ENCODE results near the gene IMMP2L. TPM values are rescaled to one million over a fixed set of nuclear protein-coding genes. Genes with fewer than 3 reads are reported as not detected.

IMMP2L gene
- total RNA-seq, 2 experiments from 2014 or later: 17.4 to 30.2 TPM

DNA sequence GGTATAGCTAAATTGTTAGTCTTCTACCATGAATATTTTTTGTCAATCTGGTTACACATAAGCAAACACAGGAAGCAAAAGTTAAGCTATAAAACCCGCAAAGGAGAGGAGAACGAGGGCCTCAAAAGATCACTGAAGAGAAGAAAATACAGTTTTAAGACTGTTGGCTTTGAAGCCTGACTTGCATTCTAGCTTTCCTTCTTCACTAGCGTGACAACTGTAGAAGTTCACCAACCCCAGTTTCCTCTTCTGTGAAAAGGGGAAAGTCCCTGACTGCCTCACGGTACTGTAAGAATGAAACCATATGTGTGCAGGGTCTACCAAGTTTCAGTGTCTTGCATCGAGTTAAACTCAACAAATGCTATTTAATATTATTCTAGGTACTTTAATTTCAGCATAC, 478.9 kb downstream of the IMMP2L start:
- DNase-seq: peak; percentile 73
- Mint-ChIP-seq H3K9me3 (peaks cover 7% of the 10 kb centered on the region), H3K4me3 (peak overlapping the region; percentile 62), H3K36me3 (ENCODE audit: low read depth) (peaks cover 16% of the 10 kb centered on the region), H3K27ac (peak overlapping the region; percentile 97), H3K4me1 (ENCODE audit: low read depth) (peaks cover 77% of the 10 kb centered on the region), H3K27me3 (no peaks in the 10 kb centered on the region)
- ChIA-PET CTCF (interaction anchor here (0.8 to 2.0 kb wide), 10 partner anchors 9 to 479 kb away, joined by 3 to 9 read pairs (median 4); partner anchors contain the start of gene IMMP2L), POLR2A (interaction anchor here (0.6 to 2.9 kb wide), 10 partner anchors 9 to 72 kb away, joined by 3 to 27 read pairs (median 6); partner anchors contain the start of gene LRRN3)
- TF ChIP-seq, protein P1, sequence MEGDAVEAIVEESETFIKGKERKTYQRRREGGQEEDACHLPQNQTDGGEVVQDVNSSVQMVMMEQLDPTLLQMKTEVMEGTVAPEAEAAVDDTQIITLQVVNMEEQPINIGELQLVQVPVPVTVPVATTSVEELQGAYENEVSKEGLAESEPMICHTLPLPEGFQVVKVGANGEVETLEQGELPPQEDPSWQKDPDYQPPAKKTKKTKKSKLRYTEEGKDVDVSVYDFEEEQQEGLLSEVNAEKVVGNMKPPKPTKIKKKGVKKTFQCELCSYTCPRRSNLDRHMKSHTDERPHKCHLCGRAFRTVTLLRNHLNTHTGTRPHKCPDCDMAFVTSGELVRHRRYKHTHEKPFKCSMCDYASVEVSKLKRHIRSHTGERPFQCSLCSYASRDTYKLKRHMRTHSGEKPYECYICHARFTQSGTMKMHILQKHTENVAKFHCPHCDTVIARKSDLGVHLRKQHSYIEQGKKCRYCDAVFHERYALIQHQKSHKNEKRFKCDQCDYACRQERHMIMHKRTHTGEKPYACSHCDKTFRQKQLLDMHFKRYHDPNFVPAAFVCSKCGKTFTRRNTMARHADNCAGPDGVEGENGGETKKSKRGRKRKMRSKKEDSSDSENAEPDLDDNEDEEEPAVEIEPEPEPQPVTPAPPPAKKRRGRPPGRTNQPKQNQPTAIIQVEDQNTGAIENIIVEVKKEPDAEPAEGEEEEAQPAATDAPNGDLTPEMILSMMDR (IDR thresholded peaks at IDR 0.05): no peak
- ATAC-seq: peak; percentile 77
- intact Hi-C loops (cut with micrococcal nuclease): loop anchor here (2.0 to 10.0 kb wide), 2 partner anchors 59 to 189 kb away; no protein-coding TSS in a partner anchor

DNA sequence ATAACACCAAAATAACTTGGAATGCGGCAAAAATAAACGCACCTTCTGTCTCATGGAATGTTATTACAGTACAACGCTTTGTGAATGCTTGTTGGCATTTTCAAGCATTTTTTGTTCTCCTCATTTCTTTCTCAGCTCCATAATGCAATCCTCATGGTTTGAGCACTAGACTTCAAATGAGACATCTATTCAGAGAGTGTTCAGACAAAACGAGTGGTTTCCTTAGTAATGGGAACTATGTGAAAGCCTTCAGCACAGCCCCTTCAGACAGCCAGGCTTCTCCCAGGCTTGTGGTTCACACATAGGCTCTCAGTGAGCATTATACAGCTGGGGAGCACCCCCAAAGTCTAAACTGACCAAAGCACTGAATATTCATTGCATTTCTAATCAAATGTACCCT, 479.9 kb downstream of the IMMP2L start:
- ChIA-PET POLR2A (interaction anchor here (0.6 to 2.9 kb wide), 7 partner anchors 10 to 81 kb away, joined by 3 to 27 read pairs (median 6); partner anchors contain the start of gene LRRN3), CTCF (interaction anchor here (1.1 to 1.6 kb wide), 3 partner anchors 16 to 72 kb away, joined by 3 to 5 read pairs (median 4); no protein-coding TSS in a partner anchor)
- Mint-ChIP-seq H3K36me3 (ENCODE audit: low read depth) (peaks cover 13% of the 10 kb centered on the region), H3K4me3 (peak overlapping the region; percentile 62), H3K27ac (peak overlapping the region; percentile 96), H3K27me3 (no peaks in the 10 kb centered on the region), H3K9me3 (peaks cover 7% of the 10 kb centered on the region), H3K4me1 (ENCODE audit: low read depth) (peaks cover 76% of the 10 kb centered on the region)
- ATAC-seq (peak; percentile 20), DNase-seq (peak; percentile 53)
- intact Hi-C loops (cut with micrococcal nuclease): loop anchor here (2.0 to 10.0 kb wide), 2 partner anchors 58 to 188 kb away; no protein-coding TSS in a partner anchor
- TF ChIP-seq, protein P1 (IDR thresholded peaks at IDR 0.05): no peak

DNA sequence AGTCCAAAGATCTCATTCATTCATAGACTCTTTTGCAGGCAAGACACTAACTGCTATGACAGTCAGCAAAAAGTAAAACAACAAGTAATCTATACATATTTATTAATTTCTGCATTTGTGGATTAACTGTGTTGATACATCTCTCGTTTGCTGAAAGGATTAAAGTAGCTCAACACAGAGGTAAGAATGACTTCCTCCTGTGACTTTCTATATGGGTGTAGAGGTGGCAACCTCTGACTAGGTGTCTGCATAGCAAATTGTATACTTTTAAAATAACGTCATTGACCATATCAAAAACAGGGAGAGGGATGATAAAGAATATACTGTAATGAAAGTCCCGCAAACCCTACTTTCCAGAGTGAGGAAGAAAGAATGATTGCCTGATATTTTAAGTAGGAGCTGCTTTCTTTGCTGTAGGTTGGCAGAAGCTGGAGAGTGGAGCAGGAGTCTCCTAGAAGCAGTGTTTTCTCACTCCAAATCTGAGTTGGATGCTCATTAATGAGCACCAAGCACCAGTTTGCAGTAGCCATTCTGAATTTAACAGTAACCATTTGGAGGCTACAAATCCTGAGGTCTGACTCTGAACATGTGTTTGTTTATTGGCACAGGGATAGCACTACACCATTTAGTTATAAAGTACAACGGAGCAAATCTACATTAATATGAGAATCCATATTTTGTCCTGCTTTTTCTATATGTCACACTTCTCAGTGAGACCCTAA, 480.6 kb downstream of the IMMP2L start:
- ATAC-seq (peak; percentile 43), DNase-seq (no peak)
- Mint-ChIP-seq H3K36me3 (ENCODE audit: low read depth) (peaks cover 13% of the 10 kb centered on the region), H3K27ac (peak overlapping the region; percentile 96), H3K27me3 (no peaks in the 10 kb centered on the region), H3K4me3 (peak overlapping the region; percentile 62), H3K9me3 (peaks cover 7% of the 10 kb centered on the region), H3K4me1 (ENCODE audit: low read depth) (peaks cover 77% of the 10 kb centered on the region)
- TF ChIP-seq, protein P1 (IDR thresholded peaks at IDR 0.05): no peak
- ChIA-PET POLR2A (interaction anchor here (0.6 to 2.9 kb wide), 6 partner anchors 10 to 81 kb away, joined by 3 to 27 read pairs (median 7); partner anchors contain the start of gene LRRN3), CTCF (interaction anchor here (1.0 kb wide), 1 partner anchor 53 kb away, joined by 4 read pairs; no protein-coding TSS in a partner anchor)
- intact Hi-C loops (cut with micrococcal nuclease): loop anchor here (2.0 to 10.0 kb wide), 2 partner anchors 57 to 187 kb away; no protein-coding TSS in a partner anchor

DNA sequence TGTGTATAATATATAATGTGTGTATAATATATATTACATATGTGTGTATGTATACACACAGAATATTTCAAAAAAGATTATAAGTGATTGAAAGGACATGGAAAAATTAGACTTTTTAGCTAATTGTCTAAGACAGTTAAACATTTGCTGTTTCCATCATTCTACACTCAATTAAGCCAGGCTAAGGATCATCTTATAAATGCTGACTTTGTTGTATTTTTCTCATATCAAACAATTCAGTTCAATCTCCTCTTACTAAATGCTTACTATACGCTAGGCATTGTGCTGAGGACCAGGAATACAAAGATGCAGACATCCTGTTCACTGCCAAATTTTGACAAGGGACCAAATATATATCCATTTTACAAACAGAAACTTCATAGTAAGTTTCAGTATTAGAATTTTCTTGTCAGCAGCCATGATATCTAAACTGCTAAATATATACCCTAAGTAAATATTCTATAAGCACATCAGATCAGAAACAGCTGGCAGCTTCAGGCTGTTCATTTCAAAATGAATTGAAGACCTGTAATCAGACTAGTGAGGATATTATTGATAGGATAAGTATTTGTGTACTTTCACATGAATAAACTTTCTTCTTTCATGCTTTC, 481.7 kb downstream of the IMMP2L start:
- no peak for DNase-seq
- TF ChIP-seq, protein P1 (IDR thresholded peaks at IDR 0.05): no peak
- CTCF ChIA-PET: interaction anchor here (1.3 kb wide), 1 partner anchor 69 kb away, joined by 3 read pairs; no protein-coding TSS in a partner anchor
- H3K36me3 Mint-ChIP-seq (ENCODE audit: low read depth): peaks cover 10% of the 10 kb centered on the region
- POLR2A ChIA-PET: interaction anchor here (1.4 kb wide), 1 partner anchor 10 kb away, joined by 3 read pairs; the partner anchor contains the start of gene LRRN3
- peaks cover 5% of the 10 kb centered on the region for H3K9me3 Mint-ChIP-seq
- H3K27ac Mint-ChIP-seq: peak overlapping the region; percentile 96
- H3K4me3 Mint-ChIP-seq: peak overlapping the region; percentile 9
- H3K27me3 Mint-ChIP-seq: no peaks in the 10 kb centered on the region
- peaks cover 81% of the 10 kb centered on the region for H3K4me1 Mint-ChIP-seq (ENCODE audit: low read depth)
- intact Hi-C loops (cut with micrococcal nuclease): loop anchor here (10.0 kb wide), 1 partner anchor 186 kb away; no protein-coding TSS in a partner anchor
- ATAC-seq: no peak

Measured in activated CD8-positive, alpha-beta T cell treated with anti-CD3 and anti-CD28 coated beads for 36 hours (primary cell).